Stimulated activated naive CD8-positive, alpha-beta T cell treated with anti-CD3 and anti-CD28 coated beads, Interleukin-15, Interleukin-2, amounts not matched to agents 100 ng/mL and 50 ng/mL, for 24 hours (primary cell): Measurements from ENCODE around the gene RDH11.

Experiments
- H3K27ac Mint-ChIP-seq: one replicate; pipeline ENCODE4 v1.8.0; 2021; ENCODE audit warnings: mild to moderate bottlenecking, mixed read lengths
- H3K27me3 Mint-ChIP-seq: one replicate; pipeline ENCODE4 v1.8.0; 2021; ENCODE audit warnings: mixed read lengths
- H3K36me3 Mint-ChIP-seq: one replicate; pipeline ENCODE4 v1.8.0; 2021; ENCODE audit warnings: low read depth, mixed read lengths
- H3K4me1 Mint-ChIP-seq: one replicate; pipeline ENCODE4 v1.8.0; 2021; ENCODE audit warnings: low read depth, mixed read lengths
- H3K4me3 Mint-ChIP-seq: one replicate; pipeline ENCODE4 v1.8.0; 2021; ENCODE audit warnings: mild to moderate bottlenecking, mixed read lengths
- H3K9me3 Mint-ChIP-seq: one replicate; pipeline ENCODE4 v1.8.0; 2021; ENCODE audit warnings: mixed read lengths

Gene RDH11

GRCh38 chr14:67680121-67680602, 15.4 kb downstream of the RDH11 start:
- Mint-ChIP-seq H3K4me1 (peaks cover 22% of the 10 kb centered on the region), H3K27ac (no peak overlapping the region), H3K9me3 (no peaks in the 10 kb centered on the region), H3K27me3 (no peaks in the 10 kb centered on the region), H3K36me3 (peaks cover 51% of the 10 kb centered on the region), H3K4me3 (no peak overlapping the region)

GRCh38 chr14:67679006-67679405, 16.6 kb downstream of the RDH11 start:
- no peaks in the 10 kb centered on the region for H3K27me3 Mint-ChIP-seq
- no peak overlapping the region for H3K27ac Mint-ChIP-seq
- peaks cover 23% of the 10 kb centered on the region for H3K4me1 Mint-ChIP-seq
- peaks cover 42% of the 10 kb centered on the region for H3K36me3 Mint-ChIP-seq
- no peak overlapping the region for H3K4me3 Mint-ChIP-seq
- no peaks in the 10 kb centered on the region for H3K9me3 Mint-ChIP-seq

GRCh38 chr14:67675219-67675582, 20.4 kb downstream of the RDH11 start:
- Mint-ChIP-seq H3K9me3 (no peaks in the 10 kb centered on the region), H3K4me1 (peaks cover 42% of the 10 kb centered on the region), H3K4me3 (peak overlapping the region; percentile 95), H3K36me3 (peaks cover 20% of the 10 kb centered on the region), H3K27me3 (no peaks in the 10 kb centered on the region), H3K27ac (peak overlapping the region; percentile 88)

GRCh38 chr14:67674480-67675218, 20.9 kb downstream of the RDH11 start, which contains the start of gene VTI1B:
TSS of gene VTI1B (minus strand) at chr14:67674632. CDS start at chr14:67674489, 143 bp downstream.
- no peaks in the 10 kb centered on the region for H3K9me3 Mint-ChIP-seq
- peak within 1 kb of the TSS; percentile 88 for H3K27ac Mint-ChIP-seq
- H3K27me3 Mint-ChIP-seq: no peaks in the 10 kb centered on the region
- peak within 1 kb of the TSS; percentile 95 for H3K4me3 Mint-ChIP-seq
- peaks cover 20% of the 10 kb centered on the region for H3K36me3 Mint-ChIP-seq
- H3K4me1 Mint-ChIP-seq: peaks cover 40% of the 10 kb centered on the region

GRCh38 chr14:67674139-67674479, 21.5 kb downstream of the RDH11 start:
- Mint-ChIP-seq H3K4me1 (peaks cover 44% of the 10 kb centered on the region), H3K27me3 (no peaks in the 10 kb centered on the region), H3K36me3 (peaks cover 20% of the 10 kb centered on the region), H3K27ac (peak overlapping the region; percentile 83), H3K9me3 (no peaks in the 10 kb centered on the region), H3K4me3 (peak overlapping the region; percentile 95)

- Mint-ChIP-seq H3K27ac (no peak overlapping the region), H3K36me3 (peaks cover 17% of the 10 kb centered on the region), H3K4me3 (peak overlapping the region; percentile 95), H3K9me3 (no peaks in the 10 kb centered on the region), H3K4me1 (peaks cover 51% of the 10 kb centered on the region), H3K27me3 (no peaks in the 10 kb centered on the region)
Measured at GRCh38 chr14:67673451-67673850, 22.1 kb downstream of the RDH11 start.

GRCh38 chr14:67668559-67668958, 27.0 kb downstream of the RDH11 start:
- no peaks in the 10 kb centered on the region for H3K9me3 Mint-ChIP-seq
- no peak overlapping the region for H3K27ac Mint-ChIP-seq
- H3K4me1 Mint-ChIP-seq: peaks cover 72% of the 10 kb centered on the region
- H3K4me3 Mint-ChIP-seq: no peak overlapping the region
- no peaks in the 10 kb centered on the region for H3K27me3 Mint-ChIP-seq
- no peaks in the 10 kb centered on the region for H3K36me3 Mint-ChIP-seq

- peaks cover 5% of the 10 kb centered on the region for H3K36me3 Mint-ChIP-seq
- H3K27me3 Mint-ChIP-seq: no peaks in the 10 kb centered on the region
- H3K4me1 Mint-ChIP-seq: peaks cover 60% of the 10 kb centered on the region
- H3K9me3 Mint-ChIP-seq: no peaks in the 10 kb centered on the region
- peak overlapping the region; percentile 67 for H3K27ac Mint-ChIP-seq
- H3K4me3 Mint-ChIP-seq: no peak overlapping the region
Measured at GRCh38 chr14:67666750-67667449, 28.7 kb downstream of the RDH11 start.

GRCh38 chr14:67665868-67666267, 29.7 kb downstream of the RDH11 start:
- Mint-ChIP-seq H3K4me1 (peaks cover 52% of the 10 kb centered on the region), H3K4me3 (no peak overlapping the region), H3K27ac (peak overlapping the region; percentile 49), H3K36me3 (peaks cover 5% of the 10 kb centered on the region), H3K27me3 (no peaks in the 10 kb centered on the region), H3K9me3 (no peaks in the 10 kb centered on the region)

- peaks cover 34% of the 10 kb centered on the region for H3K4me1 Mint-ChIP-seq
- H3K27ac Mint-ChIP-seq: no peak overlapping the region
- no peaks in the 10 kb centered on the region for H3K9me3 Mint-ChIP-seq
- H3K4me3 Mint-ChIP-seq: no peak overlapping the region
- H3K36me3 Mint-ChIP-seq: peaks cover 7% of the 10 kb centered on the region
- H3K27me3 Mint-ChIP-seq: no peaks in the 10 kb centered on the region
Measured at GRCh38 chr14:67663633-67664032, 31.9 kb downstream of the RDH11 start.

- Mint-ChIP-seq H3K4me1 (no peaks in the 10 kb centered on the region), H3K36me3 (peaks cover 52% of the 10 kb centered on the region), H3K27ac (no peak overlapping the region), H3K9me3 (no peaks in the 10 kb centered on the region), H3K27me3 (no peaks in the 10 kb centered on the region), H3K4me3 (no peak overlapping the region)
Measured at GRCh38 chr14:67653651-67654280, 41.8 kb downstream of the RDH11 start.

GRCh38 chr14:67652189-67652588, 43.4 kb downstream of the RDH11 start:
- H3K36me3 Mint-ChIP-seq: peaks cover 44% of the 10 kb centered on the region
- no peak overlapping the region for H3K4me3 Mint-ChIP-seq
- H3K27me3 Mint-ChIP-seq: no peaks in the 10 kb centered on the region
- H3K27ac Mint-ChIP-seq: no peak overlapping the region
- H3K4me1 Mint-ChIP-seq: no peaks in the 10 kb centered on the region
- no peaks in the 10 kb centered on the region for H3K9me3 Mint-ChIP-seq

- H3K27ac Mint-ChIP-seq: no peak overlapping the region
- H3K27me3 Mint-ChIP-seq: no peaks in the 10 kb centered on the region
- no peak overlapping the region for H3K4me3 Mint-ChIP-seq
- H3K4me1 Mint-ChIP-seq: no peaks in the 10 kb centered on the region
- H3K9me3 Mint-ChIP-seq: no peaks in the 10 kb centered on the region
- H3K36me3 Mint-ChIP-seq: peaks cover 43% of the 10 kb centered on the region
Measured at GRCh38 chr14:67650694-67651093, 44.9 kb downstream of the RDH11 start.

GRCh38 chr14:67650151-67650550, 45.4 kb downstream of the RDH11 start:
- Mint-ChIP-seq H3K36me3 (peaks cover 38% of the 10 kb centered on the region), H3K27me3 (no peaks in the 10 kb centered on the region), H3K4me3 (no peak overlapping the region), H3K4me1 (no peaks in the 10 kb centered on the region), H3K27ac (no peak overlapping the region), H3K9me3 (no peaks in the 10 kb centered on the region)

- H3K9me3 Mint-ChIP-seq: no peaks in the 10 kb centered on the region
- H3K4me3 Mint-ChIP-seq: no peak overlapping the region
- no peaks in the 10 kb centered on the region for H3K27me3 Mint-ChIP-seq
- no peak overlapping the region for H3K27ac Mint-ChIP-seq
- peaks cover 16% of the 10 kb centered on the region for H3K4me1 Mint-ChIP-seq
- H3K36me3 Mint-ChIP-seq: peaks cover 30% of the 10 kb centered on the region
Measured at GRCh38 chr14:67646131-67646530, 49.4 kb downstream of the RDH11 start.
